Osteocyte (in vitro differentiated cells): ENCODE results near the gene MTMR2. TPM values are rescaled to one million over a fixed set of nuclear protein-coding genes. Genes with fewer than 3 reads are reported as not detected.

ENCODE experiments used
- DNase-seq: peaks from one replicate; pipeline ENCODE4 v3.0.0; 2021; ENCODE audit warnings: mixed read lengths; ENCODE audit not compliant: unreplicated experiment; ENCODE audit errors: extremely low spot score
- H3K27ac Mint-ChIP-seq: one replicate; pipeline ENCODE4 v1.8.0; 2021; ENCODE audit warnings: mild to moderate bottlenecking, mixed read lengths; ENCODE audit not compliant: unreplicated experiment
- H3K27me3 Mint-ChIP-seq: one replicate; pipeline ENCODE4 v1.8.0; 2021; ENCODE audit warnings: mixed read lengths; ENCODE audit not compliant: unreplicated experiment
- H3K36me3 Mint-ChIP-seq: one replicate; pipeline ENCODE4 v1.8.0; 2021; ENCODE audit warnings: mixed read lengths; ENCODE audit not compliant: unreplicated experiment
- H3K4me1 Mint-ChIP-seq: one replicate; pipeline ENCODE4 v1.8.0; 2021; ENCODE audit warnings: mixed read lengths; ENCODE audit not compliant: unreplicated experiment
- H3K4me3 Mint-ChIP-seq: one replicate; pipeline ENCODE4 v1.8.0; 2021; ENCODE audit warnings: mild to moderate bottlenecking, moderate library complexity, mixed read lengths; ENCODE audit not compliant: unreplicated experiment
- H3K9me3 Mint-ChIP-seq: one replicate; pipeline ENCODE4 v1.8.0; 2021; ENCODE audit warnings: mixed read lengths; ENCODE audit not compliant: unreplicated experiment
- total RNA-seq: library from RNA; stranded (reverse); gene quantifications from 2 replicates; pipeline ENCODE4 v1.2.1, GENCODE V29; 2021
- TF ChIP-seq, protein P1 (sequence below): fragments of 200-600 bp; sonication (generic); IDR thresholded peaks from 2 replicates; pipeline ENCODE4 v1.5.0; 2021; ENCODE audit warnings: antibody characterized with exemption, mild to moderate bottlenecking, moderate library complexity

The MTMR2 gene
- total RNA-seq, 1 donor from 2014 or later: 41.1 TPM

DNA sequence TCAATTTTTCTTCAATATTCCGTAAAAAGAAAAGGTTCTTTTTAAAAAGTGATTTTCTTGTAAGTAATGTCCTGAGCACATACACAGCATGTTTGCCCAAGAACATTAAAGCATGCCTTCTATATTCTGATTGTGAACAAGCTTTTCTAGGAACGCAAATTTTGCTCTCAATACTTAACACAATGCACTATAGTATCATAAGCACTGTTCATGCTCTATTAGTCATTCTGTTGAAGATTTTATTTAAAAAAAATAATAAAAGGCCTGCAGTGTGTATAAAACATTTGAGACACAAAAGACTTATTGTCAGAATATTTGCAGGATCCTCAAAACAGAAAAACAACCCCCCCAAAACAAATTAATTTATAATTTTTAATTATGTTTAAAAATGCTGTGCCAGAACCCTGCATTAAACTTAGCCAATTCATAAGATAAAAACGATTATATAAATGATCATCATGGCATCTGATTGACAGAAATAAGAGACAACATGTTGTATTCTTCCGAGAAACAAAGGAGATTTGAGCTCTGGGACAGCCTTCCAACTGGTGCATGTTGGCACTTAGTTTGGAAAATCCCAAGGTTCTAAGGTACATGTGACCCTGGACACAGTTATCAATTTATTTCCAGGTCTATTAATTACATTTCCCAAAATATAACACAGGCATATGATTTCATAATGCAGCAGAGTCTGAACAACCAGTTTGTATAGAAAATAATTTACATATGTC, 13.1 kb downstream of the MTMR2 start:
- Mint-ChIP-seq H3K4me3 (no peak overlapping the region), H3K27me3 (no peaks in the 10 kb centered on the region), H3K4me1 (peaks cover 40% of the 10 kb centered on the region), H3K36me3 (peaks cover 12% of the 10 kb centered on the region), H3K27ac (no peak overlapping the region), H3K9me3 (peaks cover 8% of the 10 kb centered on the region)
- TF ChIP-seq, protein P1, sequence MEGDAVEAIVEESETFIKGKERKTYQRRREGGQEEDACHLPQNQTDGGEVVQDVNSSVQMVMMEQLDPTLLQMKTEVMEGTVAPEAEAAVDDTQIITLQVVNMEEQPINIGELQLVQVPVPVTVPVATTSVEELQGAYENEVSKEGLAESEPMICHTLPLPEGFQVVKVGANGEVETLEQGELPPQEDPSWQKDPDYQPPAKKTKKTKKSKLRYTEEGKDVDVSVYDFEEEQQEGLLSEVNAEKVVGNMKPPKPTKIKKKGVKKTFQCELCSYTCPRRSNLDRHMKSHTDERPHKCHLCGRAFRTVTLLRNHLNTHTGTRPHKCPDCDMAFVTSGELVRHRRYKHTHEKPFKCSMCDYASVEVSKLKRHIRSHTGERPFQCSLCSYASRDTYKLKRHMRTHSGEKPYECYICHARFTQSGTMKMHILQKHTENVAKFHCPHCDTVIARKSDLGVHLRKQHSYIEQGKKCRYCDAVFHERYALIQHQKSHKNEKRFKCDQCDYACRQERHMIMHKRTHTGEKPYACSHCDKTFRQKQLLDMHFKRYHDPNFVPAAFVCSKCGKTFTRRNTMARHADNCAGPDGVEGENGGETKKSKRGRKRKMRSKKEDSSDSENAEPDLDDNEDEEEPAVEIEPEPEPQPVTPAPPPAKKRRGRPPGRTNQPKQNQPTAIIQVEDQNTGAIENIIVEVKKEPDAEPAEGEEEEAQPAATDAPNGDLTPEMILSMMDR: no peak
- no peak for DNase-seq

DNA sequence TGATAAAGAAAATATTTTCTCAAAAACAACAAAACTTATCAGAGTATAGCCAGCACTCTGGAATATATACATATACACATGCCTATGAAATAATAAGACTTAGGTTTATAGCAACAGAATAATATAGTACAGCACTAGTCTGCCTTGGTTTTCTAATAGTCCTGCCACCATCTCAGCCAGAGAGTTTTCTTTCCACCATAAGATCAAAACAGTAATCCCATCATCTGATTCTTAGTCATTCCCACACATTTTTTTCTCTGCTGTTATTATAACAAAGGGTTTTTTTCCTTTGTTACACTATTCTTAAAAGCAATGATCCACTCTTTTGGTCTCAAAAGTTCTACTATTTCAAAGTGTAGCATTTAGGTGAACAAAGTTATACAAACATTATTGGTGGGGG, 15.1 kb downstream of the MTMR2 start:
- Mint-ChIP-seq H3K9me3 (peaks cover 8% of the 10 kb centered on the region), H3K27me3 (no peaks in the 10 kb centered on the region), H3K4me3 (no peak overlapping the region), H3K4me1 (peaks cover 32% of the 10 kb centered on the region), H3K36me3 (peaks cover 11% of the 10 kb centered on the region), H3K27ac (peak overlapping the region; percentile 61)
- DNase-seq: no peak
- TF ChIP-seq, protein P1: no peak

DNA sequence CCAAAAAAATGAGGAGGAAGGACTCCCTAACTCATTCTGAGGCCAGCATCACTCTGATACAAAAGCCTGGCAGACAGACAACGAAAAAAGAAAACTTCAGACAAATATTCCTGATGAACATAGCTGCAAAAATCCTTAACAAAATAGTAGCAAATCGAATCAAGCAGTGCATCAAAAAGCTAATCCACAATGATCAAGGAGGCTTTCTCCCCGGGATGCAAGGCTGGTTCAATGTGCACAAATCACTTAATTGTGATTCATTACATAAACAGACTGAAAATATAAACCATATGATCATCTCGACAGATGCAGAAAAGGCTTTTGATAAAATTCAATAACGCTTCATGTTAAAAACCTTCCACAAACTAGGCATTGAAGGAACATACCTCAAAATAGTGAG, 16.4 kb downstream of the MTMR2 start:
- Mint-ChIP-seq H3K4me3 (no peak overlapping the region), H3K27ac (peak overlapping the region; percentile 12), H3K4me1 (peaks cover 20% of the 10 kb centered on the region), H3K27me3 (no peaks in the 10 kb centered on the region), H3K9me3 (peaks cover 8% of the 10 kb centered on the region), H3K36me3 (peaks cover 8% of the 10 kb centered on the region)
- no peak for DNase-seq
- TF ChIP-seq, protein P1: no peak

DNA sequence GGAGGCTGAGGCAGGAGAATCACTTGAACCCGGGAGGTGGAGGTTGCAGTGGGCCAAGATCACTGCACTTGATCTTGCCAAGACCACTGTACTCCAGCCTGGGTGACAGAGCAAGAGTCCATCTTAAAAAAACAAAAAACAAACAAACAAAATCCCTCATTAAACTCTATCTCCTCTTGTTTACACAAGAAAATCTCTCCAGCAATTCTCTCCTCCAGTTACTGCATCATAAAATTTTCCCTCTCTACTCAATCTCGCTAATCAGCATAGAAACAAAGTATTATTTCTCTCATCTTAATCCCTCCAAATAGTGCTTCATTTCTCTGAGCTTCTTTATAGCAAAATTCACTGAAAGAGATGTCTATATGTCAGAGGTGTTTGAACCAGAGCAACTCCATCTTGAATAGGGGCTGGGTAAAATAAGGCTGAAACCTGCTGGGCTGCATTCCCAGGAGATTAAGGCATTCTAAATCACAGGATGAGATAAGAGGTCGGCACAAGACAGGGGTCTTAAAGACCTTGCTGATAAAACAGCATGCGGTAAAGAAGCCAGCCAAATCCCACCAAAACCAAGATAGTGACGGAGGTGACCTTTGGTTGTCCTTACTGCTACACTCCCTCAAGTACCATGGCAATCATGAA, 19.8 kb downstream of the MTMR2 start:
- no peaks in the 10 kb centered on the region for H3K27me3 Mint-ChIP-seq
- peaks cover 2% of the 10 kb centered on the region for H3K36me3 Mint-ChIP-seq
- TF ChIP-seq, protein P1: no peak
- H3K9me3 Mint-ChIP-seq: peaks cover 8% of the 10 kb centered on the region
- peaks cover 15% of the 10 kb centered on the region for H3K4me1 Mint-ChIP-seq
- no peak overlapping the region for H3K27ac Mint-ChIP-seq
- no peak for DNase-seq
- no peak overlapping the region for H3K4me3 Mint-ChIP-seq

DNA sequence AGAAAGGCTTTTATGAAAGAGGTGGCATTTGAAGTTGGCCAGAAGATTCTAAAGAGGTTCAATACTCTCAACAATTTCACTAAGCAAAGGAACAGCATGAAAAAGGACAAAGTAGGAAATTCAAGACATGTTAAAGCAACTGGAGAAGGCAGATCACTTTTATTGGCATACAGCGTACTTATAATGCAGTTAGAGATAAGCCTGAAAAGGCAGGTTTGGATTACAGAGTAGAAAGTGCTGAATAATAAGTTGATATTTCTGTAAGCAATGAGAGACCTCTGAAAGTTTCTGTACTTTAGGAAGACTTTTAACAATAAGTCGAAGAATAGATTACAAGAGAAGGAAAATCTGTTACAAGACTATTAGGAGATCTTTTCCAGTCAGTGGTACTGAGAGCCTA, 25.1 kb downstream of the MTMR2 start:
- no peak overlapping the region for H3K4me3 Mint-ChIP-seq
- no peak for DNase-seq
- no peaks in the 10 kb centered on the region for H3K36me3 Mint-ChIP-seq
- TF ChIP-seq, protein P1: no peak
- peaks cover 3% of the 10 kb centered on the region for H3K9me3 Mint-ChIP-seq
- H3K27me3 Mint-ChIP-seq: no peaks in the 10 kb centered on the region
- no peak overlapping the region for H3K27ac Mint-ChIP-seq
- peaks cover 5% of the 10 kb centered on the region for H3K4me1 Mint-ChIP-seq
